AG20443 (cell line): ENCODE results near the gene CAMK1D.

Source experiments
- DNase-seq: peaks from one replicate; pipeline ENCODE4 v3.0.0; 2012; ENCODE audit warnings: low spot score, mixed read lengths

Gene CAMK1D

GRCh38 chr10:12375076-12375504, 25.7 kb downstream of the CAMK1D start:
- no peak for DNase-seq

GRCh38 chr10:12376211-12376610, 26.9 kb downstream of the CAMK1D start:
- DNase-seq, result no peak

GRCh38 chr10:12377658-12378290, 28.4 kb downstream of the CAMK1D start:
- no peak for DNase-seq

GRCh38 chr10:12380999-12381398, 31.7 kb downstream of the CAMK1D start:
- no peak for DNase-seq

GRCh38 chr10:12381536-12382156, 32.3 kb downstream of the CAMK1D start:
- no peak for DNase-seq

- no peak for DNase-seq
These were observed 32.8 kb downstream of the CAMK1D start for GRCh38 chr10:12382157-12382548.

GRCh38 chr10:12382956-12383531, 33.7 kb downstream of the CAMK1D start:
- DNase-seq, result no peak

- DNase-seq, result no peak
These were observed 35.6 kb downstream of the CAMK1D start for GRCh38 chr10:12384906-12385305.

- DNase-seq, result no peak
These were observed 38.3 kb downstream of the CAMK1D start for GRCh38 chr10:12387561-12388210.

- no peak for DNase-seq
These were observed 39.3 kb downstream of the CAMK1D start for GRCh38 chr10:12388671-12389070.

- DNase-seq, result no peak
These were observed 39.9 kb downstream of the CAMK1D start for GRCh38 chr10:12389154-12389734.

- DNase-seq, result no peak
These were observed 41.4 kb downstream of the CAMK1D start for GRCh38 chr10:12390733-12391132.

GRCh38 chr10:12391206-12391605, 41.9 kb downstream of the CAMK1D start:
- DNase-seq, result no peak

GRCh38 chr10:12393831-12394230, 44.5 kb downstream of the CAMK1D start:
- no peak for DNase-seq

- DNase-seq, result no peak
These were observed 45.1 kb downstream of the CAMK1D start for GRCh38 chr10:12394241-12395033.

- no peak for DNase-seq
These were observed 46.7 kb downstream of the CAMK1D start for GRCh38 chr10:12396093-12396492.

- DNase-seq, result no peak
These were observed 47.2 kb downstream of the CAMK1D start for GRCh38 chr10:12396567-12396966.

- DNase-seq, result no peak
These were observed 48.0 kb downstream of the CAMK1D start for GRCh38 chr10:12397147-12397896.

GRCh38 chr10:12397941-12398340, 48.6 kb downstream of the CAMK1D start:
- DNase-seq, result no peak

- DNase-seq, result no peak
These were observed 51.1 kb downstream of the CAMK1D start for GRCh38 chr10:12400266-12400931.

GRCh38 chr10:12401466-12401865, 52.1 kb downstream of the CAMK1D start:
- no peak for DNase-seq
